ENCODE measurements around the gene POM121L2.
A peak's percentile ranks its signal among the peaks of the same experiment; 100 is the strongest.
"Not testable (repeated sequence)": the region's sequence is repeated elsewhere in the genome, so short reads cannot be mapped to it uniquely, and the experiment has no call there.

POM121L2 gene

DNA sequence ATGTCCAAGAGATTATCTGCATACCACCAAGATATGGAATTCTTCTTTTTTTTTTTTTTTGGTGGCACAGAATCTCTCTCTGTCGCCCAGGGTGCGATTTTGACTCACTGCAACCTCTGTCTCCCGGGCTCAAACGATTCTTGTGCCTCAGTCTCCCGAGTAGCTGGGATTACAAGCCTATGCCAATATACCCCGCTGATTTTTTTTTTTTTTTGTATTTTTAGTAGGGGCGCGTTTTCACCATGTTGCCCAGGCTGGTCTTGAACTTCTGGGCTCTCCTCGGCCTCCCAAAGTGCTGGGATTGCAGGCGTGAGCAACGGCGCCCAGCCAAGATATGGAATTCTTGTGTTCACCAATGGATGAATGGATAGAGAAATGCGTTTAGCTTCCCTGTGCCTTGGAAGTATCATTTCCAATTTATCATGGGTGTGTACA is 31.0 kb downstream of the POM121L2 start:
- H3K4me3 Mint-ChIP-seq = no peak overlapping the region
- H3K27ac Mint-ChIP-seq = no peak overlapping the region
- DNase-seq (ENCODE audit: low spot score in 2 of 2) (no peak), ATAC-seq (no peak)
- peaks cover 5% of the 10 kb centered on the region for H3K4me1 Mint-ChIP-seq
- H3K36me3 Mint-ChIP-seq = peaks cover 18% of the 10 kb centered on the region
- H3K9me3 Mint-ChIP-seq = peaks cover 13% of the 10 kb centered on the region

DNA sequence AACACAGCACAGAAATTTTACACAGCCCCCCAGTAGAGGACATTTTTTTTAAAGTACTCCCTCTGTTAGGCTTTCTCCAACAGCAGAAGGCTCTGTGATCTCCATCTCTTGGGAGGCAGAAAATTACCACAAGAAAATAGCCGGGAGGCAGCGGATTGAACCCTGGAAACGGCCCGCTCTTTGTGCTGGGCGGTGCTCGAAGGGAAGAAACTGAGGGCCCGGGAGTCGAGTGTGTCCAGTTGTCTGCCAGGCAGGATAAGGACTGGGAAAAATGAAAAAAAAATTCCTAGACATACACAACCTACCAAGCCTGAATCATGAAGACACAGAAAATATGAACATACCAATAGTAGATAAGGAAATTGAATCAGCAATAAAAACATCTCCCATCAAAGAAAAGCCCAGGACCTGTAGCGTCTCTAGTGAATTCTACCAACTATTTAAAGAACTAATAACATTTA is 31.5 kb downstream of the POM121L2 start:
- ATAC-seq = no peak
- Mint-ChIP-seq H3K4me1 (peaks cover 5% of the 10 kb centered on the region), H3K27ac (peak overlapping the region; percentile 20), H3K9me3 (peaks cover 13% of the 10 kb centered on the region), H3K4me3 (no peak overlapping the region), H3K36me3 (peaks cover 18% of the 10 kb centered on the region)
- DNase-seq (ENCODE audit: low spot score in 2 of 2) = no peak

DNA sequence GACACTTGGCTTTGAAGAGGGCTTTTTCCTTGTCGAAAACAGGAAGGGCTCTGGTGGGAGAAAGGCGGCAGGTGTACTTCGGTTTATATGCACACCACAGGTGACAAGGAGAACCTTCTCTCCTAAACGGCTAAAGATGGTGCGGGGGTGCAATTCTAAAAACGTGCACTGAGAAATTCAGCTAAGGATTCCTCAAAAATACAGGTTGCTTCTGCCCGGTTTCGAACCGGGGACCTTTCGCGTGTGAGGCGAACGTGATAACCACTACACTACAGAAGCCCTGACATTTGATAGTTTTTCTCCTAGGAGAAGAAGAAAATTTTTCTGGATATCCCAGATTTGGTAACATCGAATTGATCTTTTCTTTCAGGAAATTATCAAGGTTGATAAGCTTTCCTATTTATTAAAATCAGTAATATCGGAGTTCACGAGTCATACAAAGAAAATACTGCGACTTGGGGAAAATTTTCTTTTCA is 32.0 kb downstream of the POM121L2 start:
- H3K4me3 Mint-ChIP-seq = no peak overlapping the region
- peaks cover 18% of the 10 kb centered on the region for H3K36me3 Mint-ChIP-seq
- peaks cover 10% of the 10 kb centered on the region for H3K9me3 Mint-ChIP-seq
- no peak for DNase-seq (ENCODE audit: low spot score in 2 of 2)
- peak overlapping the region; percentile 20 for H3K27ac Mint-ChIP-seq
- no peak for ATAC-seq
- H3K4me1 Mint-ChIP-seq = peaks cover 5% of the 10 kb centered on the region

DNA sequence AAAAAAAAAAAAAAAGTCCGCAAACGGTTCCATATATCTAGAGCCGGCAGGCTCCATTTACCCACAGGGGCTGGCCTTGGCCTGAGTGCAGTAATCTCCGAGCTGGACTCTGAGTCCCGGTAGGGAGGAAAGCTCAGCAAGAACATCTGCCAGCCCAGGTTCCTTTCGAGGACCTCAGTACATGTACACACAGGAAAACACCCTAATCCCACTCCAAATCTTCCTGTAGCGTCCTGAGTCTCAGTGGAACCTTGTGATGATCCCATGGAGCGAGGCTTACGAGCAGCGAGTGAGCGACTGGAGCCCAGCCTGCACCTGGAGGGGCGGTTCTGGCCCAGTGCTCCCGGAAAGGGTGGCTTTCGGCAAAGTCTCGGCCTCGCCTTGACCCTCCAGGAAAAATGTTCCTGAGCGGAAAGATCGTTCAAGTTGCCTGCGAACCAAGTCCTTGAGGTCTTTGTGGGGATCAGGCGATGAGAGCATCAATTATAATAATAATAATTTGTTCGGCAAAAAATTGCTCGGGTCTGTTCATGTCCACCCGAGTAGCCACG is 32.5 kb downstream of the POM121L2 start:
- peaks cover 5% of the 10 kb centered on the region for H3K4me1 Mint-ChIP-seq
- no peak overlapping the region for H3K4me3 Mint-ChIP-seq
- peak overlapping the region; percentile 20 for H3K27ac Mint-ChIP-seq
- ATAC-seq (no peak), DNase-seq (ENCODE audit: low spot score in 2 of 2) (no peak)
- H3K36me3 Mint-ChIP-seq = peaks cover 17% of the 10 kb centered on the region
- H3K9me3 Mint-ChIP-seq = peaks cover 6% of the 10 kb centered on the region

DNA sequence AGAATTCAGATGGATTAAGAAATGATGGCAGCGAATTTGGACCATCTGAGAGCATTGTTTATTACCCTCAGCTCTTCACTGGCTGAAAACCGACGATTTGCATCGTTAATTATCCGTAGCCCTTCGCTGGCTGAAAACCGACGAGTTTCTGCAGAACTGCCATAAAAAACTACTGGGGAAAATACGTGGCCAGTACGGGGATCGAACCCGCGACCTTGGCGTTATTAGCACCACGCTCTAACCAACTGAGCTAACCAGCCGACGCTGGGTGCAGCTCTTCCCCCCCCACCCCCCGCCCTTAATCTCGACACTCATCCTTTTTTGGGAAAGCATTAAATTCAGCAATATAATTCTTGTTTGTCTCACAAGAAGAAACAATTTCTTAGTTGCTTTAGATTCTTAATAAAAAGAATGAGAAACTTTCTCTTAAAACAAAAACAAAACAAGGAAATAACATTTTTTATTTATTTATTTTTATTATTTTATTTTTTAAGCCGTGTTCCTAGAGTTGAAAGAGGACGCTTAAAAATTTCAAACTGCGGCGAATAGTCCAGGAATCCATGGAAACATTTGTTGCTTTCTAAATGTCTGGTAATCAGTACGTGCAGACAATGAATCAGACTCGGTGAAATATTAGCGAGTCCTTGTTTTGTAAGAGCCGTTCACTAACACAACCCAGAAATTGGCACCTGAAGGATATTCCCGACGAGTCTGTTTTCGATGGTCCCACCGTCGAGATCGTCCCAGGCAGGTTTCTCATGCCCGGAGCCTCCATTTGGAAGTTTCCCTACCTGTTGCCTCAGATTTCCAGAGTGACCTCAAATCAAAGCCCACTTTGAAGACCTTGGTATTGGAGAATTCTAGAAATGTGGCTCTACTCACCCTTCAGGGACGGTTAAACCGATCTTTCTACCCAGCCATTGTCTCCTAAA is 36.8 kb downstream of the POM121L2 start:
- Mint-ChIP-seq H3K4me3 (no peak overlapping the region), H3K36me3 (peaks cover 9% of the 10 kb centered on the region), H3K27ac (no peak overlapping the region), H3K4me1 (peaks cover 5% of the 10 kb centered on the region), H3K9me3 (peaks cover 3% of the 10 kb centered on the region)
- DNase-seq (ENCODE audit: low spot score in 2 of 2) (no peak), ATAC-seq (no peak)

DNA sequence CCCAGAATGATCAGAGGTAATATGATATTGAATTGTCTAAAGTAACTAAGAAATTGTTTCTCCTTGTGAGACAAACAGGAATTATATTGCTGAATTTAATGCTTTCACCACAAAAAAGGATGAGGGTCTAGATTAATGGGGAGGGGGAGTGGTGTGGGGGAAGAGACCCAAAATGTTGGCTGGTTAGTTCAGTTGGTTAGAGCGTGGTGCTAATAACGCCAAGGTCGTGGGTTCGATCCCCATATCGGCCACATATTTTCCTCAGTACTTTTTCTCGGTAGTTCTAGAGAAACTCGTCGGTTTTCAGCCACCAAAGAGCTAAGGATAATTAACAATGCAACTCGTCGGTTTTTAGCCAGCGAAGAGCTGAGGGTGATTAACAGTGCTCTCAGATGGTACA is 38.3 kb downstream of the POM121L2 start:
- Mint-ChIP-seq H3K27ac (no peak overlapping the region), H3K4me3 (no peak overlapping the region), H3K4me1 (no peaks in the 10 kb centered on the region), H3K9me3 (peaks cover 3% of the 10 kb centered on the region), H3K36me3 (no peaks in the 10 kb centered on the region)
- ATAC-seq (no peak), DNase-seq (ENCODE audit: low spot score in 2 of 2) (no peak)

DNA sequence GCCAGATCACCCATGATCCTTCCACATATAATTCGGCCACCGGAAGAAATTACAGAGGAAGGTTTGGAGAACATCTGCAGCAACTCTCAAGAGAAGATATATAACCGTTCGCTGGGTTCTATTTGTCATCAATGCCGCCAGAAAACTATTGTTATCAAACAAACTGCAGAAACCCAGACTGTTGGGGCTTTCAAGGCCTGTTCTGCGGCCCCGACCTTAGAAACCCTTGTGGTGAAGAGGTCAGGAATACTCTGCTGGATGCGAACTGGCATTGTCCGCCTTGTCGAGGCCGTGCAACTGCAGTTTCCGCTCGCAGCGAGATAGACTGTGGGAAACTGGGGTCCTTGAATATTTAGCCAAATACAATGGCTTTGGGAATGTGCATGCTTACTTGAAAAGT is 43.3 kb downstream of the POM121L2 start:
- no peaks in the 10 kb centered on the region for H3K9me3 Mint-ChIP-seq
- H3K36me3 Mint-ChIP-seq = no peaks in the 10 kb centered on the region
- no peak overlapping the region for H3K27ac Mint-ChIP-seq
- peaks cover 6% of the 10 kb centered on the region for H3K4me1 Mint-ChIP-seq
- ATAC-seq (no peak), DNase-seq (ENCODE audit: low spot score in 2 of 2) (no peak)
- H3K4me3 Mint-ChIP-seq = no peak overlapping the region

DNA sequence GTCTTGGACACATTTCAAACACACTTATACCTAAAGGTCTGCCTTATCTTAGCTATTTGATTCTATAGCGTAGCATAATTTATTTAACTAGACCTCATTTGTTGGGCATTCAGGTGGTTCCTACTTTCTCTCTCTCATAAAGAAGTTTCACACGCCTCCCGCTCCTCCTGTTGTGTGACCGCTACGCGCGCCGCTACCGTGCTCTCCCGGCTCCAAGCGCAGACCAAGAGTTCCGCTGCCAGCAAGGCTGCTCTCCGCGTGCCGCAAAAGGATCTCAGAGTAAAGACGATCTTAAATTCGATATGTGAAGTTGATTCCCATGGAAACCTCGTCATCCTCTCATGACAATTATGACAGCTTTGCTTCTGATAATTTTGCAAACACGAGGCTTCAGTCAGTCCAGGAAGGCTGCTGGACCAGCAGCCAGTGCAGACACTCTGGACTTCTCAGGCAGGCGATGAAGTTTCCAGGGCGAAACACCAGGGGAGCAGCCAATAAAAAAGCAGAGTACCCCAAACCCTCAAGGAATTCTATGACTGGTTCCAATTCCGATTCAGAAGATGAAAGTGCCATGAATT is 44.1 kb downstream of the POM121L2 start:
- H3K4me1 Mint-ChIP-seq = peaks cover 6% of the 10 kb centered on the region

DNA sequence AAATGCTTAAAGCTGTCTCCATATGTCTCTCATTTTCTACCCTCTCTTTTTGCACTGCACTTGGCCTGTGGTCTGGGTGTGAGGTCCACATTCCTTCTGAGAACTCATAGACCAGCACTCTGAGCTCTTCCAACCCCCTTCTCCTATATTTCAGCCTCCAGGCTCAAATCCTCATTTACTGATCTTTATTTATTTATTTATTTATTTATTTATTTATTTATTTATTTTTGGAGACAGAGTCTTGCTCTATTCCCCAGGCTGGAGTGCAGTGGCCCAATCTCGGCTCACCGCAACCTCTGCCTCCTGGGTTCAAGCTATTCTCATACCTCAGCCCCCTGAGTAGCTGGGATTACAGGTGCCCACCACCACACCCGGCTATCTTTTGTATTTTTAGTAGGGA is 45.1 kb downstream of the POM121L2 start:
- not testable (repeated sequence) for H3K36me3 Mint-ChIP-seq; H3K4me3 Mint-ChIP-seq; H3K27ac Mint-ChIP-seq; DNase-seq (ENCODE audit: low spot score in 2 of 2); ATAC-seq; H3K9me3 Mint-ChIP-seq; H3K4me1 Mint-ChIP-seq

More for the DNA sequence above, 44.1 kb downstream of the POM121L2 start:
- no peak for ATAC-seq
- Mint-ChIP-seq H3K9me3 (no peaks in the 10 kb centered on the region), H3K4me3 (no peak overlapping the region), H3K27ac (no peak overlapping the region), H3K36me3 (no peaks in the 10 kb centered on the region)
- DNase-seq (ENCODE audit: low spot score in 2 of 2) = no peak

DNA sequence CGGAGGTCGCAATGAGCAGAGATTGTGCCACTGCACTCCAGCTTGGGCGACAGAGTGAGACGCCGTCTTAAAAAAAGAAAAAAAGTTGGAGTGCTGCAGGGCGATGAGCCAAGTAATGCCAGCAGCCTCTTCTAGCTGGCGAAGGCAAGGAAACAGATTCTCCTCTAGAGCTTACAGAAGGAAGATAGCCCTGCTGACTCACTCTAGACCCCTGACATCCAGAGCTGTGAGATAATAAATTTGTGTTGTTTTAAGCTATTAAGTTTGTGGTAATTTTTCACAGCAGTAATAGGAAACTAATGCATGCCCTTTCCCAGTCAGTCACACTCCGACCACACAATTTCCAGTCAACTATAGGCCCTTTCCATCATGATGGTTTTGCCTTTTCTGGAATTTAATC is 48.2 kb downstream of the POM121L2 start:
- Mint-ChIP-seq H3K4me3 (no peak overlapping the region), H3K4me1 (peaks cover 6% of the 10 kb centered on the region), H3K36me3 (no peaks in the 10 kb centered on the region), H3K27ac (no peak overlapping the region), H3K9me3 (no peaks in the 10 kb centered on the region)
- DNase-seq (ENCODE audit: low spot score in 2 of 2) = no peak
- ATAC-seq = no peak

DNA sequence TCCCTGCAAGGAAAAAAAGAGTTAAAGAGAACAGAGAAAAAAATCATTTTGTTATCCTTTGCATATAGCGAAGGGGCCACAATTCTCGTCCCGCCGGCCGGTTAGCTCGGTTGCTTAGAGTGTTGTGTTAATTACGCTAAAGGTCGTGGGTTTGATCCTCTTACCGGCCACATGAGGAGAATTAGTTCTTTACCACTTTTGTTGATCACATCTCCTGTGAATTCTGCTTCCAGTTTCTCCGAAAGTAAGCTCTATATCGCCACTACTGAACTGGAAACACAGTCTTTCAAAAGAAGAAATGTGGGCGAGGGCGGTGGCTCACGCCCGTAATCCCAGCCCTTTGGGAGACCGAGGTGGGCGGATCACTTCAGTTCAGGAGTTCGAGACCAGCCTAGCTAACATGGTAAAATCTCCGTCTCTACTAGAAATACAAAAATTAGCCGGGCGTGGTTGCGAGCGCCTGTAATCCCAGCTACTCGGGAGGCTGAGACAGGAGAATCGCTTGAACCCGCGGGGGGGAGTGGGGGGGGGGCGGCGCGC is 51.2 kb downstream of the POM121L2 start:
- DNase-seq (ENCODE audit: low spot score in 2 of 2) (no peak), ATAC-seq (no peak)
- no peak overlapping the region for H3K4me3 Mint-ChIP-seq
- no peaks in the 10 kb centered on the region for H3K36me3 Mint-ChIP-seq
- H3K4me1 Mint-ChIP-seq = no peaks in the 10 kb centered on the region
- H3K27ac Mint-ChIP-seq = no peak overlapping the region
- H3K9me3 Mint-ChIP-seq = no peaks in the 10 kb centered on the region

DNA sequence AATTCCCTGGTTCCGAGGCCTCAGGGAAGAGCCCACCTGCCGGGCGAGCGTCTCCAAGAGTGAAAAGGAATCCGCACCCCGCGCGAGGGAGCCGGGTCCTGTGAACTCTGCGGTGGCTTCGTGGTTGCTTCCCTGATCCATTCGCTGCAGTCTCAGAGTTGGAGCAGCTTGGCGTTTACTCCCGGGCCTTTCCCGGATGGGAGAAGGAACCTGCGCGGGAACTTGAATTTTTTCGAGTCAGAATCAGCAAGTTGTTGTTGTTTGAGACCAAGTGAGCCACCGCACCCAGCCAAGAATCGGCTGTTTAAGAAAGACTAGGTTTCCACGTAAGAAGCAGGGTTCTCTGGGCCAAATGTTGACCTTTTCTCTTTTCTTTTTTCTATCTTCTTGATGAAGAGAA is 51.7 kb downstream of the POM121L2 start:
- DNase-seq (ENCODE audit: low spot score in 2 of 2) (no peak), ATAC-seq (no peak)
- Mint-ChIP-seq H3K4me3 (no peak overlapping the region), H3K4me1 (no peaks in the 10 kb centered on the region), H3K9me3 (no peaks in the 10 kb centered on the region), H3K27ac (no peak overlapping the region), H3K36me3 (no peaks in the 10 kb centered on the region)

Data from stimulated activated effector memory CD8-positive, alpha-beta T cell treated with anti-CD3 and anti-CD28 coated beads, Interleukin-12 subunit alpha, Interleukin-12 subunit beta, amount 100 ng/mL, for 72 hours (primary cell).